Measurements from ENCODE around the gene NPTN. TPM values are rescaled to one million over a fixed set of nuclear protein-coding genes. Genes with fewer than 3 reads are reported as not detected.

NPTN gene
- total RNA-seq, 2 donors from 2014 or later = 85.4 to 110 TPM

DNA sequence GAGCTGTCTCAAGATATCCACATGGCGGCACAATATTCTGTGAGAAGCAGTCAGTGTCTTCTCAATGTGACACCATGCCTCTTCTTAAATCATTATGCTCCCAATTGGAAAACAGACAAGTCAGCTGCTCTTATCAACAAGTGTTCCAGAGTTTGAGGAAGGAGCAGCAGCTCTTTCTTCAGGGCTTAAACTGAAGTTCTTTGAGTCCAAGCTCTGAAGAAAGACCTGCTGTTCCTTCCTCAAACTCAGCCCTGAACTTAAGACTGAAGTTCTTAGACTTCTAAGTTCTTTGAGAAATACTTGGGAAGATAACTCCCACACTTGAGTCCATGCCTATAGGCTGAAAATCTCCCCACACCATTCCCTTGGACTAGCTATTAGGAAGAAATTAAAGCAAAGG, 43.4 kb downstream of the NPTN start:
- Mint-ChIP-seq H3K27me3 (ENCODE audit: insufficient read depth) (no peaks in the 10 kb centered on the region), H3K9me3 (no peaks in the 10 kb centered on the region), H3K36me3 (ENCODE audit: low read depth) (peaks cover 59% of the 10 kb centered on the region), H3K4me1 (peaks cover 17% of the 10 kb centered on the region), H3K4me3 (no peak overlapping the region), H3K27ac (no peak overlapping the region)
- Histone ChIP-seq H3K36me3 (ENCODE audit: control insufficient read depth, insufficient read depth, low read length) (peaks cover 56% of the 10 kb centered on the region), H3K4me3 (ENCODE audit: low read length) (no peak overlapping the region), H3K27me3 (ENCODE audit: control insufficient read depth, insufficient read depth, low read length, poor library complexity, severe bottlenecking) (no peaks in the 10 kb centered on the region), H3K9me3 (ENCODE audit: control insufficient read depth, low read length) (no peaks in the 10 kb centered on the region), H3K4me1 (ENCODE audit: control insufficient read depth, insufficient read depth, low read length) (no peaks in the 10 kb centered on the region), H3K9ac (ENCODE audit: extremely low read depth, low read length, poor library complexity, severe bottlenecking) (no peak overlapping the region), H3K27ac (ENCODE audit: low read depth, low read length) (no peak overlapping the region)
- TF ChIP-seq, protein P1, sequence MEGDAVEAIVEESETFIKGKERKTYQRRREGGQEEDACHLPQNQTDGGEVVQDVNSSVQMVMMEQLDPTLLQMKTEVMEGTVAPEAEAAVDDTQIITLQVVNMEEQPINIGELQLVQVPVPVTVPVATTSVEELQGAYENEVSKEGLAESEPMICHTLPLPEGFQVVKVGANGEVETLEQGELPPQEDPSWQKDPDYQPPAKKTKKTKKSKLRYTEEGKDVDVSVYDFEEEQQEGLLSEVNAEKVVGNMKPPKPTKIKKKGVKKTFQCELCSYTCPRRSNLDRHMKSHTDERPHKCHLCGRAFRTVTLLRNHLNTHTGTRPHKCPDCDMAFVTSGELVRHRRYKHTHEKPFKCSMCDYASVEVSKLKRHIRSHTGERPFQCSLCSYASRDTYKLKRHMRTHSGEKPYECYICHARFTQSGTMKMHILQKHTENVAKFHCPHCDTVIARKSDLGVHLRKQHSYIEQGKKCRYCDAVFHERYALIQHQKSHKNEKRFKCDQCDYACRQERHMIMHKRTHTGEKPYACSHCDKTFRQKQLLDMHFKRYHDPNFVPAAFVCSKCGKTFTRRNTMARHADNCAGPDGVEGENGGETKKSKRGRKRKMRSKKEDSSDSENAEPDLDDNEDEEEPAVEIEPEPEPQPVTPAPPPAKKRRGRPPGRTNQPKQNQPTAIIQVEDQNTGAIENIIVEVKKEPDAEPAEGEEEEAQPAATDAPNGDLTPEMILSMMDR (conservative IDR thresholded peaks at IDR 0.05) = no peak
- 88 to 95% methylated on average over 1 of the region's 1 CpG for WGBS, 2 experiments (ENCODE audit: insufficient coverage in 1 of 2, insufficient read length in 1 of 2)
- no peak for DNase-seq

DNA sequence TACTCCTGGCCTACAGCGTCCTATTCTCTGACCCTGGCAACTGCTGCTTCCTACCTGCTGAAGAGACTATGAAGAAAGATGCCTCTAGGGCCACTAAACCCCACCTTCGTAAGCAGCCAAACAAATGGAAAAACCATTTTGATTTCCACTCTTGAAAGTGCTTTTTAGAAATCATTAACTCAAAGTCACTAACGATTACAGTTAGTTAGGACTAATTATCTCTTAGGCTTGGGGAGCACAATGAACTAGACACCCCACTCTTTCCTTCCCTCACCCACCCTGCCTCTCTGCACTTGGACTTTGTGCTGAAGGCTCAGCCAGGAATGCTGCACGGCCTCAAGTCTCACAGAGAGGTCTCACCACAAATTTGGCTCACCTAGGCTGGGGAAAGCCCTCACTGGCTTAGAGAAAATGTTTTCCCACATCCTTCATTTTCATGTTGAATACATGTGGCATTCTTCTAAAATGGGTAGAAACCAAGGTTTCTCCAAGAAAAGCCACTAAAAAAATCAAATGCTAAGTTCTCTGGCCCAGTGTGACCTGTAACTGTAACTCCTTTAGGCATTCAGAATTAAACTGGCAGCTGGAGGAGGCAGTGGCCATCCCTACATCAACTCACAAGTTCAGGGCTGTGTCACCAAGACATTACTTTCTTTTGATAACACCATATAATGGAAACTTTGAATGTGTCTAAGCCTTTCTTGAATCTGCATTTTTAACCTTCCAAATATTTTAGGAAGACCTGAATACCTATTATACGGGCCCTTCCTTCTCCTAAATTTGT, 47.1 kb downstream of the NPTN start:
- 89 to 92% methylated on average over 2 to 5 of the region's 5 CpGs for WGBS, 2 experiments (ENCODE audit: insufficient coverage in 1 of 2, insufficient read length in 1 of 2)
- H3K9me3 Mint-ChIP-seq = no peaks in the 10 kb centered on the region
- H3K4me1 ChIP-seq (ENCODE audit: control insufficient read depth, insufficient read depth, low read length) = no peaks in the 10 kb centered on the region

DNA sequence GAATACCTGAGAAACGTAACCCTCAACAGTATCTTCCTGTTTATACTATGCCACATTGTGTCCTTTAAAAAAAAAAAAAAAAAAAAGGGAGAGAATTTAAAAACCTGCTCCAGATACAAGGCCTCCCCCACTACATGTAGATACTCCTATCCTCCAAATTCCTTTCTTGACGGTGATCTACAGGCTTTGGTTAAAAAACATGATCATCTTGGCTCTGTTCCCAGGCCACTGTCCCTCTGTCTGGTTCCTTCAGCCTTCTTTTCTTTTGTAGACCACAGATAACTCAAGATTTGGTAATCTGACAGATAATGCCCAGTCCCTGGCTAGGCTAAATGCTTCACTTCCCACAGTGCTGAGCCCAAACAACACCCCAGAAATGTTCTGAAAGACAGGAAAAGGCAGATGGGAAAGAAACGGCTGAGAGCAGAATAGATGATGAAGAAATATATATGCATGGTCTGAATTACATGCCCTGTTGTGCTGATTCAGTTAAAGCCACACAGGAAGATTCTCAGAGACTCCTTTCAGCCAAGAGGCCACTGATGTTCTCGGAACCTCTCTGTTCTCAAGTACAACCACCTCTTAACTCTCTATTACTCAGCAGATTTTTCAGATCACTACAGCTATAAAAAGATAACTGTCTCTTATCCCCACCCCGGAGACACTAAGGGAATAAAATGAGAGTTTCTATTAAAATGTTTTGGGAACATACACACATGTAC, 48.3 kb downstream of the NPTN start:
- no peaks in the 10 kb centered on the region for H3K9me3 Mint-ChIP-seq
- WGBS, 2 experiments (ENCODE audit: insufficient coverage in 1 of 2, insufficient read length in 1 of 2) = 95 to 97% methylated on average over 3 to 4 of the region's 5 CpGs
- no peak overlapping the region for H3K27ac ChIP-seq (ENCODE audit: low read depth, low read length)
- peaks cover 76% of the 10 kb centered on the region for H3K36me3 Mint-ChIP-seq (ENCODE audit: low read depth)
- no peak overlapping the region for H3K4me3 ChIP-seq (ENCODE audit: low read length)
- H3K4me3 Mint-ChIP-seq = no peak overlapping the region
- no peaks in the 10 kb centered on the region for H3K27me3 Mint-ChIP-seq (ENCODE audit: insufficient read depth)
- peak overlapping the region; percentile 73 for H3K27ac Mint-ChIP-seq
- no peaks in the 10 kb centered on the region for H3K27me3 ChIP-seq (ENCODE audit: control insufficient read depth, insufficient read depth, low read length, poor library complexity, severe bottlenecking)
- peaks cover 4% of the 10 kb centered on the region for H3K4me1 Mint-ChIP-seq
- TF ChIP-seq, protein P1 (conservative IDR thresholded peaks at IDR 0.05) = no peak
- no peak overlapping the region for H3K9ac ChIP-seq (ENCODE audit: extremely low read depth, low read length, poor library complexity, severe bottlenecking)
- DNase-seq = no peak
- no peaks in the 10 kb centered on the region for H3K9me3 ChIP-seq (ENCODE audit: control insufficient read depth, low read length)
- H3K4me1 ChIP-seq (ENCODE audit: control insufficient read depth, insufficient read depth, low read length) = no peaks in the 10 kb centered on the region
- peaks cover 74% of the 10 kb centered on the region for H3K36me3 ChIP-seq (ENCODE audit: control insufficient read depth, insufficient read depth, low read length)

More for the DNA sequence above, 47.1 kb downstream of the NPTN start:
- peaks cover 71% of the 10 kb centered on the region for H3K36me3 ChIP-seq (ENCODE audit: control insufficient read depth, insufficient read depth, low read length)
- H3K4me1 Mint-ChIP-seq = peaks cover 4% of the 10 kb centered on the region
- no peak overlapping the region for H3K4me3 ChIP-seq (ENCODE audit: low read length)
- peak overlapping the region; percentile 67 for H3K27ac Mint-ChIP-seq
- H3K9me3 ChIP-seq (ENCODE audit: control insufficient read depth, low read length) = no peaks in the 10 kb centered on the region
- peaks cover 74% of the 10 kb centered on the region for H3K36me3 Mint-ChIP-seq (ENCODE audit: low read depth)
- DNase-seq = no peak
- H3K27ac ChIP-seq (ENCODE audit: low read depth, low read length) = no peak overlapping the region
- H3K9ac ChIP-seq (ENCODE audit: extremely low read depth, low read length, poor library complexity, severe bottlenecking) = no peak overlapping the region
- H3K4me3 Mint-ChIP-seq = no peak overlapping the region
- H3K27me3 ChIP-seq (ENCODE audit: control insufficient read depth, insufficient read depth, low read length, poor library complexity, severe bottlenecking) = no peaks in the 10 kb centered on the region
- TF ChIP-seq, protein P1 (conservative IDR thresholded peaks at IDR 0.05) = no peak
- no peaks in the 10 kb centered on the region for H3K27me3 Mint-ChIP-seq (ENCODE audit: insufficient read depth)

All from endodermal cell (in vitro differentiated cells).